ENCODE measurements around the gene ZNF648.

GRCh38 chr1:182004601-182005000 is 56.9 kb downstream of the ZNF648 start:
- TF ChIP-seq, protein P1, sequence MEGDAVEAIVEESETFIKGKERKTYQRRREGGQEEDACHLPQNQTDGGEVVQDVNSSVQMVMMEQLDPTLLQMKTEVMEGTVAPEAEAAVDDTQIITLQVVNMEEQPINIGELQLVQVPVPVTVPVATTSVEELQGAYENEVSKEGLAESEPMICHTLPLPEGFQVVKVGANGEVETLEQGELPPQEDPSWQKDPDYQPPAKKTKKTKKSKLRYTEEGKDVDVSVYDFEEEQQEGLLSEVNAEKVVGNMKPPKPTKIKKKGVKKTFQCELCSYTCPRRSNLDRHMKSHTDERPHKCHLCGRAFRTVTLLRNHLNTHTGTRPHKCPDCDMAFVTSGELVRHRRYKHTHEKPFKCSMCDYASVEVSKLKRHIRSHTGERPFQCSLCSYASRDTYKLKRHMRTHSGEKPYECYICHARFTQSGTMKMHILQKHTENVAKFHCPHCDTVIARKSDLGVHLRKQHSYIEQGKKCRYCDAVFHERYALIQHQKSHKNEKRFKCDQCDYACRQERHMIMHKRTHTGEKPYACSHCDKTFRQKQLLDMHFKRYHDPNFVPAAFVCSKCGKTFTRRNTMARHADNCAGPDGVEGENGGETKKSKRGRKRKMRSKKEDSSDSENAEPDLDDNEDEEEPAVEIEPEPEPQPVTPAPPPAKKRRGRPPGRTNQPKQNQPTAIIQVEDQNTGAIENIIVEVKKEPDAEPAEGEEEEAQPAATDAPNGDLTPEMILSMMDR (conservative IDR thresholded peaks at IDR 0.05; ENCODE audit: low read depth, low read length): no peak
- TF ChIP-seq POLR2A (IDR thresholded peaks at IDR 0.05; ENCODE audit: low read depth, low read length) (no peak), RAD21 (IDR thresholded peaks at IDR 0.05; ENCODE audit: low read length) (no peak), USF2 (IDR thresholded peaks at IDR 0.05; ENCODE audit: low read depth, low read length) (no peak), FOS (IDR thresholded peaks at IDR 0.05; ENCODE audit: low read depth, low read length) (no peak), CEBPB (IDR thresholded peaks at IDR 0.05; ENCODE audit: low read depth, low read length) (no peak), BHLHE40 (IDR thresholded peaks at IDR 0.05; ENCODE audit: low read depth, low read length) (no peak), SMC3 (IDR thresholded peaks at IDR 0.05; ENCODE audit: low read depth, low read length) (no peak), MAZ (IDR thresholded peaks at IDR 0.05; ENCODE audit: borderline replicate concordance, low read depth, low read length) (no peak), RCOR1 (IDR thresholded peaks at IDR 0.05; ENCODE audit: insufficient replicate concordance, low read length) (no peak), MAFK (IDR thresholded peaks at IDR 0.05; ENCODE audit: low read depth, low read length) (no peak), ELK1 (IDR thresholded peaks at IDR 0.05; ENCODE audit: borderline replicate concordance, low read depth, low read length) (no peak), NFE2L2 (IDR thresholded peaks at IDR 0.05; ENCODE audit: low read depth, low read length) (no peak)
